Esophagus (tissue), 2 donors: ENCODE measurements around the gene FIS1. TPM values are rescaled to one million over a fixed set of nuclear protein-coding genes. Genes with fewer than 3 reads are reported as not detected.
"Not testable (repeated sequence)": the region's sequence is repeated elsewhere in the genome, so short reads cannot be mapped to it uniquely, and the experiment has no call there.

Experiments used
- H3K27ac ChIP-seq, 2 donors: one replicate each; pipeline ENCODE4 v1.5.1; 2013; ENCODE audit warnings: low read depth in 2 of 2, mild to moderate bottlenecking in 2 of 2, inconsistent platforms in 1 of 2, low read length in 1 of 2, moderate library complexity in 1 of 2
- H3K27me3 ChIP-seq, 2 donors: one replicate each; pipeline ENCODE4 v1.6.1; 2013; ENCODE audit warnings: low read length in 2 of 2, control low read depth in 1 of 2, mild to moderate bottlenecking in 1 of 2; ENCODE audit not compliant: insufficient read depth in 2 of 2, control insufficient read depth in 1 of 2
- H3K36me3 ChIP-seq, 2 donors: one replicate each; pipeline ENCODE4 v1.6.1; 2013; ENCODE audit warnings: low read length in 1 of 2; ENCODE audit not compliant: control insufficient read depth in 2 of 2, insufficient read depth in 2 of 2
- H3K4me1 ChIP-seq, 2 donors: one replicate each; pipeline ENCODE4 v1.6.1; 2013; ENCODE audit warnings: low read length in 1 of 2; ENCODE audit not compliant: control insufficient read depth in 2 of 2, insufficient read depth in 2 of 2
- H3K4me3 ChIP-seq, 2 donors: one replicate each; pipeline ENCODE4 v1.5.1; 2013; ENCODE audit warnings: low read length in 2 of 2, mild to moderate bottlenecking in 2 of 2, low read depth in 1 of 2, moderate library complexity in 1 of 2
- H3K9me3 ChIP-seq, 2 donors: one replicate each; pipeline ENCODE4 v1.6.1; 2013; ENCODE audit warnings: mild to moderate bottlenecking in 2 of 2, low read depth in 1 of 2, low read length in 1 of 2, moderate library complexity in 1 of 2; ENCODE audit not compliant: control insufficient read depth in 2 of 2, insufficient read depth in 1 of 2
- WGBS, 2 donors: extraction: QIAGEN DNeasy Blood & Tissue Kit; methylation state at CpG; one replicate each; pipeline ENCODE4 v1.1.7; 2013; 5-methylcytosine and 5-hydroxymethylcytosine counted together
- polyA plus RNA-seq, 2 donors: library from polyadenylated mRNA; stranded (reverse); fragments of 200-250 nt; gene quantifications; one replicate each; pipeline ENCODE4 v1.2.3, GENCODE V29; 2013
- donor health status: healthy with polysubstance abuse.
- donor health status: Bipolar disorder and iron deficiency.

Gene FIS1
- polyA plus RNA-seq, 2 donors, result 70.0 to 202 TPM

GRCh38 chr7:101285880-101286279 lies 41.0 kb upstream of the FIS1 start:
- H3K4me3 ChIP-seq, H3K36me3 ChIP-seq, H3K27me3 ChIP-seq, H3K27ac ChIP-seq, H3K9me3 ChIP-seq, H3K4me1 ChIP-seq: not testable (repeated sequence)
- WGBS, 2 donors, result 62 to 68% methylated on average over 3 of the region's 3 CpGs

GRCh38 chr7:101285171-101285570 lies 40.3 kb upstream of the FIS1 start:
- Histone ChIP-seq H3K9me3 (no peaks in the 10 kb centered on the region), H3K27ac (no peak overlapping the region), H3K36me3 (no peaks in the 10 kb centered on the region), H3K27me3 (no peaks in the 10 kb centered on the region), H3K4me1 (no peaks in the 10 kb centered on the region), H3K4me3 (no peak overlapping the region)
- 75 to 79% methylated on average over 9 of the region's 9 CpGs for WGBS, 2 donors

GRCh38 chr7:101280912-101281311 lies 36.0 kb upstream of the FIS1 start:
- not testable (repeated sequence) for H3K27me3 ChIP-seq, H3K27ac ChIP-seq, H3K9me3 ChIP-seq, H3K4me3 ChIP-seq, H3K36me3 ChIP-seq, H3K4me1 ChIP-seq
- 88 to 89% methylated on average over 8 of the region's 8 CpGs for WGBS, 2 donors

GRCh38 chr7:101278461-101279292 lies 33.8 kb upstream of the FIS1 start:
- WGBS, 2 donors, result 81% methylated on average over 24 of the region's 24 CpGs
- peaks cover 0 to 2% of the 10 kb centered on the region in 2 donors for H3K27me3 ChIP-seq

GRCh38 chr7:101277155-101277554 lies 32.3 kb upstream of the FIS1 start:
- H3K36me3 ChIP-seq, result no peaks in the 10 kb centered on the region
- no peaks in the 10 kb centered on the region for H3K9me3 ChIP-seq
- no peak overlapping the region for H3K4me3 ChIP-seq
- peaks cover 0 to 2% of the 10 kb centered on the region in 2 donors for H3K27me3 ChIP-seq
- no peaks in the 10 kb centered on the region for H3K4me1 ChIP-seq
- H3K27ac ChIP-seq, result no peak overlapping the region
- WGBS, 2 donors, result 79 to 88% methylated on average over 9 of the region's 9 CpGs

More at GRCh38 chr7:101278461-101279292, 33.8 kb upstream of the FIS1 start:
- Histone ChIP-seq H3K27ac (no peak overlapping the region), H3K4me1 (no peaks in the 10 kb centered on the region), H3K4me3 (no peak overlapping the region), H3K36me3 (no peaks in the 10 kb centered on the region), H3K9me3 (no peaks in the 10 kb centered on the region)

GRCh38 chr7:101273206-101273605 lies 28.3 kb upstream of the FIS1 start:
- no peak overlapping the region for H3K27ac ChIP-seq
- H3K27me3 ChIP-seq, result peaks cover 0 to 2% of the 10 kb centered on the region in 2 donors
- 60 to 63% methylated on average over 4 of the region's 4 CpGs for WGBS, 2 donors

GRCh38 chr7:101271021-101271420 lies 26.1 kb upstream of the FIS1 start:
- no peak overlapping the region for H3K27ac ChIP-seq
- H3K27me3 ChIP-seq, result no peaks in the 10 kb centered on the region
- WGBS, 2 donors, result 69 to 71% methylated on average over 5 of the region's 5 CpGs
- H3K4me1 ChIP-seq, result no peaks in the 10 kb centered on the region
- H3K36me3 ChIP-seq, result no peaks in the 10 kb centered on the region
- H3K4me3 ChIP-seq, result no peak overlapping the region
- no peaks in the 10 kb centered on the region for H3K9me3 ChIP-seq

More at GRCh38 chr7:101273206-101273605, 28.3 kb upstream of the FIS1 start:
- H3K9me3 ChIP-seq, result no peaks in the 10 kb centered on the region
- no peaks in the 10 kb centered on the region for H3K4me1 ChIP-seq
- no peaks in the 10 kb centered on the region for H3K36me3 ChIP-seq
- no peak overlapping the region for H3K4me3 ChIP-seq

GRCh38 chr7:101269664-101270063 lies 24.8 kb upstream of the FIS1 start:
- Histone ChIP-seq H3K4me1 (no peaks in the 10 kb centered on the region), H3K27me3 (no peaks in the 10 kb centered on the region), H3K27ac (no peak overlapping the region), H3K9me3 (no peaks in the 10 kb centered on the region), H3K36me3 (no peaks in the 10 kb centered on the region), H3K4me3 (no peak overlapping the region)
- WGBS, 2 donors, result 91% methylated on average over 21 of the region's 21 CpGs

GRCh38 chr7:101265622-101266516 lies 21.0 kb upstream of the FIS1 start:
- Histone ChIP-seq H3K4me3 (no peak overlapping the region), H3K27ac (no peak overlapping the region), H3K36me3 (no peaks in the 10 kb centered on the region), H3K4me1 (no peaks in the 10 kb centered on the region), H3K9me3 (no peaks in the 10 kb centered on the region), H3K27me3 (no peaks in the 10 kb centered on the region)
- WGBS, 2 donors, result 73 to 77% methylated on average over 17 of the region's 17 CpGs
